Gastroesophageal sphincter (tissue), 3 donors: ENCODE data around the gene SLC17A8.

Experiments used
- EP300 ChIP-seq: sonication (generic); formaldehyde crosslinking; IDR thresholded peaks from one replicate; pipeline ENCODE4 v1.6.1; 2017; ENCODE audit warnings: antibody characterized with exemption, mild to moderate bottlenecking
- POLR2A ChIP-seq, 2 donors: fragments of 450-650 bp; IDR thresholded peaks; one replicate each; pipeline ENCODE4 v1.6.1; 2017; ENCODE audit warnings: antibody characterized with exemption in 2 of 2, mild to moderate bottlenecking in 2 of 2, moderate library complexity in 1 of 2
- TF ChIP-seq, protein P1 (sequence below), 4 experiments: fragments of 200-600 bp in 2 of 4; fragments of 450-650 bp in 2 of 4; sonication (generic) in 1 of 4; IDR thresholded peaks; one replicate each; pipeline ENCODE4 v1.5.1; 2017 to 2019; ENCODE audit warnings: antibody characterized with exemption in 4 of 4, mild to moderate bottlenecking in 2 of 4, moderate library complexity in 2 of 4

DNA sequence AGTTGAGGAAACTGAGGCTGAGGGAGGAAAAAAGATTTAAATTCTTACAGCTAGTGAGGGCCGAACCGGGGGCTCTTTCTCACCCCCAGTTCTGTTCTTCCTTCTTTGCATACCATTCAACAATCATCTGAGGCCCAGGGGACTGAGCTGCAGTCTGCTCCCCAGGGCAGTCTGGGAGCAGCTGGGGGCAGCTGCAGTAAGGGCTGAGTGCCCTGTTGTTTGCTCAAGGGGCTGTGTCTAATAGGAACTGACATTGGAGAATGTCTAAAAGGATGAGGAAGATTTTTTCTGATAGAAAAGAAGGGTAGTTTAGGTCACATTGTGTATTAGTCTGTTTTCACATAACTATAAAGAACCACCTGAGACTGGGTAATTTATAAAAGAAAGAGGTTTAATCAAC lies 42.2 kb downstream of the SLC17A8 start:
- TF ChIP-seq, protein P1, sequence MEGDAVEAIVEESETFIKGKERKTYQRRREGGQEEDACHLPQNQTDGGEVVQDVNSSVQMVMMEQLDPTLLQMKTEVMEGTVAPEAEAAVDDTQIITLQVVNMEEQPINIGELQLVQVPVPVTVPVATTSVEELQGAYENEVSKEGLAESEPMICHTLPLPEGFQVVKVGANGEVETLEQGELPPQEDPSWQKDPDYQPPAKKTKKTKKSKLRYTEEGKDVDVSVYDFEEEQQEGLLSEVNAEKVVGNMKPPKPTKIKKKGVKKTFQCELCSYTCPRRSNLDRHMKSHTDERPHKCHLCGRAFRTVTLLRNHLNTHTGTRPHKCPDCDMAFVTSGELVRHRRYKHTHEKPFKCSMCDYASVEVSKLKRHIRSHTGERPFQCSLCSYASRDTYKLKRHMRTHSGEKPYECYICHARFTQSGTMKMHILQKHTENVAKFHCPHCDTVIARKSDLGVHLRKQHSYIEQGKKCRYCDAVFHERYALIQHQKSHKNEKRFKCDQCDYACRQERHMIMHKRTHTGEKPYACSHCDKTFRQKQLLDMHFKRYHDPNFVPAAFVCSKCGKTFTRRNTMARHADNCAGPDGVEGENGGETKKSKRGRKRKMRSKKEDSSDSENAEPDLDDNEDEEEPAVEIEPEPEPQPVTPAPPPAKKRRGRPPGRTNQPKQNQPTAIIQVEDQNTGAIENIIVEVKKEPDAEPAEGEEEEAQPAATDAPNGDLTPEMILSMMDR (IDR thresholded peaks at IDR 0.05), result no peak
- no peak for TF ChIP-seq POLR2A (IDR thresholded peaks at IDR 0.05)
- TF ChIP-seq EP300, result no peak
